SK-N-SH treated with all-trans-retinoic acid at 6 μM for 48 hours (cell line): ENCODE results near the gene TIMM10.

Experiments used
- ATAC-seq: fragments of 200-7000 bp; cut with Tn5 transposase; 3 replicates; pipeline ENCODE4 v1.9.1; 2020; ENCODE audit warnings: mild to moderate bottlenecking, moderate library complexity
- ARNTL ChIP-seq: fragments of 450-650 bp; formaldehyde crosslinking; IDR thresholded peaks from 2 replicates; pipeline ENCODE4 v1.5.0; 2020; ENCODE audit warnings: low read depth, mild to moderate bottlenecking, moderate library complexity, borderline replicate concordance
- BACH2 ChIP-seq: fragments of 250-450 bp; sonication (Bioruptor Pico); IDR thresholded peaks from 2 replicates; pipeline ENCODE4 v1.9.0; 2021; ENCODE audit warnings: mild to moderate bottlenecking, borderline replicate concordance
- CSDC2 ChIP-seq: fragments of 250-450 bp; sonication (Bioruptor Pico); IDR thresholded peaks from 2 replicates; pipeline ENCODE4 v1.5.0; 2020; ENCODE audit warnings: mild to moderate bottlenecking, moderate library complexity
- ESRRG ChIP-seq: fragments of 250-450 bp; sonication (Bioruptor Pico); IDR thresholded peaks from 2 replicates; pipeline ENCODE4 v1.6.1; 2021; ENCODE audit warnings: mild to moderate bottlenecking
- GLIS3 ChIP-seq: fragments of 250-450 bp; sonication (Bioruptor Pico); IDR thresholded peaks from 2 replicates; pipeline ENCODE4 v1.5.0; 2020; ENCODE audit warnings: mild to moderate bottlenecking, moderate library complexity
- ISL1 ChIP-seq: fragments of 250-450 bp; sonication (Bioruptor Pico); IDR thresholded peaks from 2 replicates; pipeline ENCODE4 v2.1.2; 2022; ENCODE audit warnings: mild to moderate bottlenecking, moderate library complexity
- OSR1 ChIP-seq: fragments of 250-450 bp; sonication (Bioruptor Pico); IDR thresholded peaks from 2 replicates; pipeline ENCODE4 v1.8.0; 2022; ENCODE audit warnings: moderate library complexity, mild to moderate bottlenecking, inconsistent platforms
- PPARA ChIP-seq: fragments of 250-450 bp; sonication (Bioruptor Pico); IDR thresholded peaks from 2 replicates; pipeline ENCODE4 v1.5.0; 2020; ENCODE audit warnings: mild to moderate bottlenecking, borderline replicate concordance
- RARB ChIP-seq: fragments of 250-450 bp; sonication (Bioruptor Pico); IDR thresholded peaks from 2 replicates; pipeline ENCODE4 v1.8.0; 2021; ENCODE audit warnings: mild to moderate bottlenecking, moderate library complexity
- SNAI2 ChIP-seq: fragments of 250-450 bp; sonication (Bioruptor Pico); IDR thresholded peaks from 2 replicates; pipeline ENCODE4 v1.5.0; 2020; ENCODE audit warnings: mild to moderate bottlenecking, moderate library complexity
- TCF4 ChIP-seq: fragments of 250-450 bp; sonication (Bioruptor Pico); IDR thresholded peaks from 2 replicates; pipeline ENCODE4 v1.8.0; 2021; ENCODE audit warnings: mild to moderate bottlenecking, moderate library complexity, borderline replicate concordance
- TOX ChIP-seq: fragments of 250-450 bp; sonication (Bioruptor Pico); IDR thresholded peaks from 2 replicates; pipeline ENCODE4 v1.8.0; 2021; ENCODE audit warnings: mild to moderate bottlenecking, moderate library complexity, borderline replicate concordance
- TSHZ2 ChIP-seq: fragments of 250-450 bp; sonication (Bioruptor Pico); IDR thresholded peaks from 2 replicates; pipeline ENCODE4 v1.5.0; 2020; ENCODE audit warnings: mild to moderate bottlenecking, moderate library complexity
- ZC3H10 ChIP-seq: fragments of 250-450 bp; sonication (Bioruptor Pico); IDR thresholded peaks from 2 replicates; pipeline ENCODE4 v1.5.1; 2021; ENCODE audit warnings: mild to moderate bottlenecking, moderate library complexity
- ZFP30 ChIP-seq: fragments of 450-650 bp; formaldehyde crosslinking; IDR thresholded peaks from 2 replicates; pipeline ENCODE4 v1.5.0; 2022; ENCODE audit warnings: mild to moderate bottlenecking, moderate library complexity
- ZNF565 ChIP-seq: fragments of 450-650 bp; formaldehyde crosslinking; conservative IDR thresholded peaks from 2 replicates; pipeline ENCODE4 v1.5.0; 2020; ENCODE audit warnings: low read depth, mild to moderate bottlenecking, moderate library complexity
- ZNF70 ChIP-seq: fragments of 450-650 bp; formaldehyde crosslinking; IDR thresholded peaks from 2 replicates; pipeline ENCODE4 v1.5.0; 2020; ENCODE audit warnings: mild to moderate bottlenecking, moderate library complexity
- ZNF8 ChIP-seq: fragments of 450-650 bp; formaldehyde crosslinking; IDR thresholded peaks from 2 replicates; pipeline ENCODE4 v1.5.0; 2020; ENCODE audit warnings: mild to moderate bottlenecking, moderate library complexity
- TF ChIP-seq, protein P1 (sequence below): fragments of 250-450 bp; sonication (Bioruptor Pico); IDR thresholded peaks from 2 replicates; pipeline ENCODE4 v1.8.0; 2020; ENCODE audit warnings: mild to moderate bottlenecking, moderate library complexity, borderline replicate concordance
- TF ChIP-seq, protein P2 (sequence below): fragments of 250-450 bp; sonication (Bioruptor Pico); IDR thresholded peaks from 2 replicates; pipeline ENCODE4 v1.5.1; 2020; ENCODE audit warnings: low read depth, mild to moderate bottlenecking, moderate library complexity
- TF ChIP-seq, protein P3 (sequence below): fragments of 250-450 bp; sonication (Bioruptor Pico); IDR thresholded peaks from 2 replicates; pipeline ENCODE4 v1.5.1; 2021; ENCODE audit warnings: mild to moderate bottlenecking, moderate library complexity

The TIMM10 gene

DNA sequence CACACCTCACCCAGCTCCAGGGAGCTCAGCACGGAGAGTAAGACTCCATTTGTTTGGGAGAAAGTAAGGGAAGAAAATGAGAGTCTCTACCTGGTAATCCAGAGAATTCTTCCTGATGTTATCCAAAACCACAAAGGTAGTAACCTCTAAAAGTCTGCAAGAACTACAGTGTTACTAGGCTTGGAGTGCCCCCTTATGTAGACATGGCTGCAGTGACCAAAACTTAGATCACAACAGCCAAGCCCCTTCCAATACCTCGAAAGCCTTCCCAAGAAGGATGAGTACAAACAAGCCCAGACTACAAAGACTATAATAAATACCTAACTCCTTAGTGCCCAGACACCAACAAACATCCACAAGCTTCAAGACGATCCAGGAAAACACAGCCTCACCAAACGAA, 32.0 kb upstream of the TIMM10 start (continued):
- TF ChIP-seq TSHZ2 (CRISPR knock-in tag) (no peak), SNAI2 (CRISPR knock-in tag) (no peak), ZNF8 (CRISPR knock-in tag) (no peak), PPARA (CRISPR knock-in tag) (no peak), ARNTL (CRISPR knock-in tag) (no peak), ZFP30 (CRISPR knock-in tag) (no peak), TCF4 (CRISPR knock-in tag) (no peak), OSR1 (CRISPR knock-in tag) (no peak)

DNA sequence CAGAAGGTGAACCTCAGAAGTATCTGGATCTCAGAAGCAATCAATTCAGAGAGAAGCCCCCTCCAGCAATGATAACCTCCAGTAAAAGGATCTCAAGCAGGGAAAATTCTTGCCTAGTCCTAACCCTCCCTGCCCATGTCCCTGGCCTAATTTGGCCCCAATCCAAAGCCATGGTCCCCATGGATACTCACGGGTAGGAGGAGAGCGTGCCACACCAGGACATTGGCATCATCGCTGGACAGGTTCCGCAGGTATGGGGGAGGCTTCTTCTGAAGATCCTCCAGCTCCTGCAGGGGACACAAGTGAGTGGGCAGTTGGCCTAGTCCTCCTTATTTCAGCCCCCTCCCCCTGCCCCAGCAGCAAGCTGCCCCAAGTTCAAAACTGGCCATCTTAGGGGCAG, 29.6 kb upstream of the TIMM10 start:
- TF ChIP-seq BACH2 (CRISPR knock-in tag), result no peak
- no peak for TF ChIP-seq GLIS3 (CRISPR knock-in tag)
- no peak for TF ChIP-seq ZNF70
- TF ChIP-seq SNAI2 (CRISPR knock-in tag), result no peak
- no peak for TF ChIP-seq ZC3H10 (CRISPR knock-in tag)
- TF ChIP-seq ESRRG (CRISPR knock-in tag), result no peak
- no peak for TF ChIP-seq PPARA (CRISPR knock-in tag)
- no peak for TF ChIP-seq TCF4 (CRISPR knock-in tag)
- no peak for ATAC-seq

DNA sequence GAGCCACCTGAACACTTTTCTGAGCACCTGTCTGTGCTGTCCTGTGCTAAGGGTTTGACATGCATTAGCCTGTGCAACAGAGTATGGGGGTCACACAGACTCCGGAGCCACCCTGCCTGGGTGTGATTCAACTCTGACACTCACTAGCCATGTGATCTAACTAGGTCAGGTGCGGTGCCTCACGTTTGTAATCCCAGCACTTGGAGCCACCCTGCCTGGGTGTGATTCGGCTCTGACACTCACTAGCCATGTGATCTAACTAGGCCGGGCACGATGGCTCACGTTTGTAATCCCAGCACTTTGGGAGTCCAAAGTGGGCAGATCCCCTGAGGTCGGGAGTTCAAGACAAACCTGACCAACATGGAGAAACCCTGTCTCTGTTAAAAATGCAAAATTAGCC, 25.5 kb upstream of the TIMM10 start:
- no peak for ATAC-seq
- TF ChIP-seq CSDC2 (CRISPR knock-in tag), result no peak
- TF ChIP-seq ZFP30 (CRISPR knock-in tag), result no peak

DNA sequence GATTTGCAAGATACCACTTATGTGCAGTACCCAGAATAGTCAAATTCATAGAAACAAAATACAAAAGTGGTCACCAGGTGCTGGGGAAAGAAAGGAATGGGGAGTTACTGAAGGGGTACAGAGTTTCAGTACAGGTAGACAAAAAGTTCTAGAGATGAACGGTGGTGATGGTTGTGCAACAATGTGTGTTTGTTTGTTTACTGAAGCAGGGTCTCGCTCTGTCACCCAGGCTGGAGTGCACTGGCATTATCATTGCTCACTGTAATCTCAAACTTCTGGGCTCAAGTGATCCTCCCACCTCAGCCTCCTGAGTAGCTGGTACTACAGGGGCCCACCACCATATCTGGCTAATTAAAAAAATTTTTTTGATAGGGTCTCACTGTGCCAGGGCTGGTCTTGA, 24.8 kb upstream of the TIMM10 start:
- no peak for ATAC-seq
- TF ChIP-seq, protein P1, sequence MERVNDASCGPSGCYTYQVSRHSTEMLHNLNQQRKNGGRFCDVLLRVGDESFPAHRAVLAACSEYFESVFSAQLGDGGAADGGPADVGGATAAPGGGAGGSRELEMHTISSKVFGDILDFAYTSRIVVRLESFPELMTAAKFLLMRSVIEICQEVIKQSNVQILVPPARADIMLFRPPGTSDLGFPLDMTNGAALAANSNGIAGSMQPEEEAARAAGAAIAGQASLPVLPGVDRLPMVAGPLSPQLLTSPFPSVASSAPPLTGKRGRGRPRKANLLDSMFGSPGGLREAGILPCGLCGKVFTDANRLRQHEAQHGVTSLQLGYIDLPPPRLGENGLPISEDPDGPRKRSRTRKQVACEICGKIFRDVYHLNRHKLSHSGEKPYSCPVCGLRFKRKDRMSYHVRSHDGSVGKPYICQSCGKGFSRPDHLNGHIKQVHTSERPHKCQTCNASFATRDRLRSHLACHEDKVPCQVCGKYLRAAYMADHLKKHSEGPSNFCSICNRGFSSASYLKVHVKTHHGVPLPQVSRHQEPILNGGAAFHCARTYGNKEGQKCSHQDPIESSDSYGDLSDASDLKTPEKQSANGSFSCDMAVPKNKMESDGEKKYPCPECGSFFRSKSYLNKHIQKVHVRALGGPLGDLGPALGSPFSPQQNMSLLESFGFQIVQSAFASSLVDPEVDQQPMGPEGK (CRISPR knock-in tag), result no peak
- TF ChIP-seq RARB (CRISPR knock-in tag) (no peak), OSR1 (CRISPR knock-in tag) (no peak), ESRRG (CRISPR knock-in tag) (no peak), GLIS3 (CRISPR knock-in tag) (no peak), TSHZ2 (CRISPR knock-in tag) (no peak), TOX (CRISPR knock-in tag) (no peak), ZC3H10 (CRISPR knock-in tag) (no peak), PPARA (CRISPR knock-in tag) (no peak), ISL1 (CRISPR knock-in tag) (no peak), BACH2 (CRISPR knock-in tag) (no peak), ZNF8 (CRISPR knock-in tag) (no peak), ZNF565 (CRISPR knock-in tag) (no peak), CSDC2 (CRISPR knock-in tag) (no peak), ZFP30 (CRISPR knock-in tag) (no peak), ZNF70 (no peak)
- TF ChIP-seq, protein P2, sequence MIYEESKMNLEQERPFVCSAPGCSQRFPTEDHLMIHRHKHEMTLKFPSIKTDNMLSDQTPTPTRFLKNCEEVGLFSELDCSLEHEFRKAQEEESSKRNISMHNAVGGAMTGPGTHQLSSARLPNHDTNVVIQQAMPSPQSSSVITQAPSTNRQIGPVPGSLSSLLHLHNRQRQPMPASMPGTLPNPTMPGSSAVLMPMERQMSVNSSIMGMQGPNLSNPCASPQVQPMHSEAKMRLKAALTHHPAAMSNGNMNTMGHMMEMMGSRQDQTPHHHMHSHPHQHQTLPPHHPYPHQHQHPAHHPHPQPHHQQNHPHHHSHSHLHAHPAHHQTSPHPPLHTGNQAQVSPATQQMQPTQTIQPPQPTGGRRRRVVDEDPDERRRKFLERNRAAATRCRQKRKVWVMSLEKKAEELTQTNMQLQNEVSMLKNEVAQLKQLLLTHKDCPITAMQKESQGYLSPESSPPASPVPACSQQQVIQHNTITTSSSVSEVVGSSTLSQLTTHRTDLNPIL (CRISPR knock-in tag), result no peak
- TF ChIP-seq, protein P3, sequence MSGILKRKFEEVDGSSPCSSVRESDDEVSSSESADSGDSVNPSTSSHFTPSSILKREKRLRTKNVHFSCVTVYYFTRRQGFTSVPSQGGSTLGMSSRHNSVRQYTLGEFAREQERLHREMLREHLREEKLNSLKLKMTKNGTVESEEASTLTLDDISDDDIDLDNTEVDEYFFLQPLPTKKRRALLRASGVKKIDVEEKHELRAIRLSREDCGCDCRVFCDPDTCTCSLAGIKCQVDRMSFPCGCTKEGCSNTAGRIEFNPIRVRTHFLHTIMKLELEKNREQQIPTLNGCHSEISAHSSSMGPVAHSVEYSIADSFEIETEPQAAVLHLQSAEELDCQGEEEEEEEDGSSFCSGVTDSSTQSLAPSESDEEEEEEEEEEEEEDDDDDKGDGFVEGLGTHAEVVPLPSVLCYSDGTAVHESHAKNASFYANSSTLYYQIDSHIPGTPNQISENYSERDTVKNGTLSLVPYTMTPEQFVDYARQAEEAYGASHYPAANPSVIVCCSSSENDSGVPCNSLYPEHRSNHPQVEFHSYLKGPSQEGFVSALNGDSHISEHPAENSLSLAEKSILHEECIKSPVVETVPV, result no peak
- TF ChIP-seq, all 23 proteins: peak for 0
